ENCODE measurements around the gene TWF1.
"Not testable (repeated sequence)": the region's sequence is repeated elsewhere in the genome, so short reads cannot be mapped to it uniquely, and the experiment has no call there.

The TWF1 gene

DNA sequence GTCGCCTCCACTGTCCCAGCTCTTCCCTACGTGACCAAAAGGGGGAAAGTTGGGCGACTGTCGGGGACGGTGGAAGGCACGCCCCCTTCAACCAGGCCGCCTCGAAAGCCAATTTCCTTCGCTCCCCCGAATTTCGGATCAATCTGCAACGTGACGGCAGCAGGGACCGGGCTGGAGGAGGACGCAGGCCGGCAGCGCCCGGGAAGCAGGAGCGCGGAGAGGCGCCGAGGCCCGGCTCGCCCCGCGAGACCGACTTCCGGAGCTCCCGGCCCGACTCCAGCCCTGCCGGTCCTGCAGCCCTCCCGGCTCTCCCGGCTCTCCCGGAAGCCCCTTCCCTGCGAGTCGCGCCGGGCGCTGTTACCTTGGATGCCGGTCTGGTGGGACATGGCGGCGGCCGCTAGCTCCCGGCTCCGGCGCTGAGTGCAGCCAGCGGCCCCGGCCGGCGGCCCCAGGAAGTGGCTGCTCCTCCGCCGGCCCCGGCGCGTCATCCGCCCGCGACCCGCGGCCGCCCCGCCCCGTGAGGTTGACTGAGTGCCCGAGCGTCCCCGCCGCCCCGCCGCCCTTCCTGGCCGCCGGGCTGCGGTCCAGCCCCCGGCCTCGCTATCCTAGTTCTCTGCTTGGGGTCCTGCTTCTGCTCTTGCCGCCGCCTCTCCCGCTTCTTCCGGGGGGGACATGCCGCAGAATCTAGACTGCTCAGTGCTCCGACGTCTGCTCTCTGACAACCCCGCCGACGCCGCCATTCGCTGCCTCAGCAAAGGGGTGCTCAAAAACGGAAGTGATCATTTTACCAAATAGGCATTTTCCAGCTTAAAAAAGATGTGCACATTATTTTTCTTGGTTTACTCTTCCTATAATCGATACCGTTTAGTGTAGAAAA is at the start of gene TWF1:
Gene TWF1 (minus strand): TSS at position 458 of the 877 bp plus-strand sequence. CDS start 72 bp downstream, at position 386.
- DNase-seq, result peak; percentile 81

DNA sequence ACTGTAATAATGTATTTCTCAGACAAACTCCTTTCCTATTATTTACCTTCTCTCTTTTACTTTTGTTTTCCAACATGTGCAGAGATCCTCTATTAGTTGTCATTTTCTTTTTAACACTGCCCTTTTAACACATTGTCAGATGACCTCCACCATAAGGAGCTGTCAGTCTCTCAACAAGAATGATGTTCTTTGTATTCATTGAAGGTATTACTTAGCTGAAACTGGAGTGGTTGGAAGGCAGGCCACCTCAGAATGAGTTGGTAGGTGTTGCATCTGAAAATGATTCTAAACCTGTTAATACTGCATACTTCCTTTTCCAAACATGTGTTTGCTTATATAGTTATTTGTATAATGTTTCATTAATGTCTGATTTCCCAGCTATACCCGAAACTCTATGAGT is 46.6 kb upstream of the TWF1 start:
- DNase-seq, result no peak

DNA sequence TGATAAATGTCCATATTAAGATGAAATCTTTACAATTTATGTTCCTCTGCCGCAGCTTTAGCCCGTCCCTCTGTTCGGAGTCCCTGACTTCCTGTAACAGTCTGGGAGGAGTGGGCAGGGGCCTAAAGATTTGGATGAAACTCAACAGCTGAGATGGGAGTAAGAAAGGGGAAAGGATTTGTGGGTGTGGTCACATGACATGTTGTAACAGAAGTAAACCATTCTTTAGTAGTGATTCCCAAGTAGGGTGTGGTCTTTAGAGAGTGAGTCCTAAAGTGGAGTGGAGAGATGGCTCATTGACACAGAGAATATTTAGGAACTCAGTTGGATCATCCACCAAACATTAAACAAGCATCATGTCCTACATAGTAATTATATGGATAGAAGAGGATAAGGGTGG is 42.7 kb upstream of the TWF1 start:
- DNase-seq, result no peak

- no peak for DNase-seq
These were observed 42.0 kb upstream of the TWF1 start for GRCh38 chr12:43848226-43848507.

GRCh38 chr12:43847425-43848225 is 41.5 kb upstream of the TWF1 start:
- not testable (repeated sequence) for DNase-seq

DNA sequence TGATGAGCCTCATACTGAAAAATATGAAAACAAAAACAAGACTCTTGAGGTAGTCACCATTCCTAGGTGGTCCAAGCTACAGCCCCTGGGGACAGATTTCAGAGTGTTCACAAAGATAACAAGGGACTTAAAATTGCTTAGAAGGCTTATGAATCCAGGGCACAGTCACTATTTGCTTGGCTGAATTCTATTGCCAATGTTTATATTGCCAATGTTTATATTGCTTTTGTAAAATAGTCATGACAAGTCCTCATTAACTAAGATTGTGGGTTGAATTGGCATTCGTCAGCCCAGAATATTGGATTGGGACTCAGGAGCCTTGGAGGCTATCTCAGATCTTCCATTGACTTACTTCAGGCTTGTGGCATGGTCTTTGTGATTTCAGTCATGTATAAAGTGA is 36.1 kb upstream of the TWF1 start:
- DNase-seq, result no peak

DNA sequence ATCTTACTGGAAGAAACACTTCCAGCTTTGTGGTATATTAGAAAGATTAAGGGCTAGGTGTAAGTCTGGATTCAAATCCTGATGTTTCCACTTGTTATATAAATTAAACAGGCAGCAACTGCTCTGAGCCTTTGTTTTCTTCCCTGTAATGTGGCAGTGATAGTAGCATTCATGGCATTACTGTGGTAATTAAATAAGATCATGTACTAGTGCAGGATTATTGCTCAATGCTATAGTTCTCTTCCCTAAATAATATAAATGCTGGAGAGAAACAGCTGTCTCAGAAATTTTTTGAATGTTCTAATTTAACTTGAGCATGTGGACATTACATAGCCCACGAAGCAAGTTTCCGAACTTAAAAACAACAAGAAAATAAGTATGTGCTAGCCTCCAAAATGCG is 35.1 kb upstream of the TWF1 start:
- no peak for DNase-seq

GRCh38 chr12:43840338-43840737 is 34.2 kb upstream of the TWF1 start:
- DNase-seq, result no peak

GRCh38 chr12:43836475-43836989 is 30.4 kb upstream of the TWF1 start:
- no peak for DNase-seq

GRCh38 chr12:43835656-43836474 is 29.7 kb upstream of the TWF1 start, which contains the start of gene TMEM117:
TSS of gene TMEM117 (plus strand) at chr12:43836081.
- DNase-seq, result peak; percentile 40

GRCh38 chr12:43835264-43835655 is 29.1 kb upstream of the TWF1 start:
- no peak for DNase-seq

- DNase-seq, result no peak
These were observed 26.5 kb upstream of the TWF1 start for GRCh38 chr12:43832463-43833168.

GRCh38 chr12:43827093-43827492 is 21.0 kb upstream of the TWF1 start:
- DNase-seq, result no peak

- DNase-seq, result no peak
These were observed 20.6 kb upstream of the TWF1 start for GRCh38 chr12:43826681-43827080.

DNA sequence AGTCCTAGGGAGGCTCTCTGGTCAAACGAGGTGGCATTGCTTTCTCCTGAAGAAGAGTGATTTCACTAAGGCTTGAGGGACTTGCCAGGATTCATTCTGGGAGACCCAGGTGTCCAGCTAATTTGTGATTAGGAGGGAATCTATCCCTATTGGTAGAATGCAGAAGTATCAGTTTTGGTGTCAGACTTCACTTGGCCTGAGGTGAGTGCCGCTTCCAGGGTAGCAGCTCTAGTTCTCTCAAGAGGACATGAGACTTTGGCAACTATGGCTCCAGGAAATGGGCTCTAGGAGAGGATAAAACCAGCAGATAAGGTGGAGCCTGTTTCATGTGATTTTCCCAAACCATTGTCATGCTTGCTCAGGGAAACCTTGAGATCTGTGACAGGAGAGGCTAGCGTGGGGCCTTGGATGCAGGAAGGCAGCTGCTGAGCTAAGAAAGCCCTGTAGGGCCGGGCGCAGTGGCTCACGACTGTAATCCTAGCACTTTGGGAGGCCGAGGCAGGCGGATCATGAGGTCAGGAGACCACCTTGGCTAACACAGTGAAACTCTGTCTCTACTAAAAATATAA is 18.2 kb upstream of the TWF1 start:
- no peak for DNase-seq

GRCh38 chr12:43816168-43816567 is 10.1 kb upstream of the TWF1 start:
- no peak for DNase-seq

GRCh38 chr12:43815416-43815815 is 9.3 kb upstream of the TWF1 start:
- no peak for DNase-seq

DNA sequence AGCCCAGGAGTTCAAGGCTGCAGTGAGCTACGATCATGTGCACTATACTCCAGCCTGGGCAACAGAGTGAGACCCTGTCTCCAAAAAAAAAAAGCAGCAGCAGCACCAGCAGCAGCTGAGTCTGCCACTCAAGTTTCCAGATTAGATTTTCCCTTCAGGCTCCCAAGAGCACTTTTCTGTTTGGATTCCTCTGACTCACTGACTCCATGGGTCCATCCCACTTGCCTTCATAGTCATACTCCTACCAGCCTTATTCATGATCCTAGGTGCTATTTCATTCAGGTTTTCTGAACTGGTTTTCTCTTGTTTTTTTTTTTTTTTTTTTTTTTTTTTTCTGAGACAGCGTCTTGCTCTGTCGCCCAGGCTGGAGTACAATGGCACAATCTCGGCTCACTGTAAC is 6.8 kb upstream of the TWF1 start:
- DNase-seq, result no peak

- no peak for DNase-seq
These were observed 5.9 kb upstream of the TWF1 start for GRCh38 chr12:43812057-43812456.

GRCh38 chr12:43807386-43807785 is 1.3 kb upstream of the TWF1 start:
- no peak for DNase-seq

- no peak for DNase-seq
These were observed 588 bp upstream of the TWF1 start for GRCh38 chr12:43806737-43807072.

DNA sequence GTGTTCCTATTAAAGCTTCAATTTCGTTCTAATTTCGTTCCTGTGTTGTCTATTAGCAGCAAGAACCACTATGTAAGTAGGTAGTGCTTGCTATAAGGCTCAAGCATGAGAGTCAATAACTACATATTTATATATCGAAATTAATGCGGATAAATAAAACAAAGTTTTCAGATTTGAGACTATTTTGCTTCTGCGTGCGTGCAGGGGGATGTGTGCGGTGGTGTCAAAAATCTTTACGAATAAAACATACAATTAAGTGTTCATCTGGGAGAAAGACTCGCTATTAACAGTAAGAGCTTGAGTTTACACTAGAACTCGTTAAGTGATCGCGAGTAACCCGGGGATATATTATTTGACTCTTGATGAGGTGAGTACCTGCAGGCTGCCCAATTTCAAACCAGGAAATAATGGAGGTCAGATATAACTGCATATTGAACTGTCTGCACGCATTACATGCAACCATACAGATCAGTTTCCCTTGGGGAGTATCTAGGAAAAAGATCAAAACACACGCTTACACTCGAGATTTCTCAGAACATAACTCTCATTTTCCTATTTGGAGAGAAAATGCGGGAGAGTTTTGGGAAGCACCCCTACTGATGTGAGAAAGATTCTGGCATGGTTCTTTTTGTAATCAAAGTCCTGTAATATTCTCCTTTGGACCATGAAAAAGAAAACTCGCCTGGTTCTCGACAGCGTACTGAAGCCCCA is 813 bp downstream of the TWF1 start:
- DNase-seq, result no peak

All from stimulated activated naive CD4-positive, alpha-beta T cell treated with Interleukin-2 at 50 U/mL for 16 hours (primary cell).